CD4-positive, alpha-beta T cell treated with Interleukin-10 for 1 hour (primary cell): ENCODE data around the gene ORM1.

Source experiments
- DNase-seq: peaks from one replicate; pipeline ENCODE4 v3.0.0-alpha.2; 2020

Gene ORM1

GRCh38 chr9:114367772-114368569, 45.1 kb downstream of the ORM1 start:
- DNase-seq = no peak

DNA sequence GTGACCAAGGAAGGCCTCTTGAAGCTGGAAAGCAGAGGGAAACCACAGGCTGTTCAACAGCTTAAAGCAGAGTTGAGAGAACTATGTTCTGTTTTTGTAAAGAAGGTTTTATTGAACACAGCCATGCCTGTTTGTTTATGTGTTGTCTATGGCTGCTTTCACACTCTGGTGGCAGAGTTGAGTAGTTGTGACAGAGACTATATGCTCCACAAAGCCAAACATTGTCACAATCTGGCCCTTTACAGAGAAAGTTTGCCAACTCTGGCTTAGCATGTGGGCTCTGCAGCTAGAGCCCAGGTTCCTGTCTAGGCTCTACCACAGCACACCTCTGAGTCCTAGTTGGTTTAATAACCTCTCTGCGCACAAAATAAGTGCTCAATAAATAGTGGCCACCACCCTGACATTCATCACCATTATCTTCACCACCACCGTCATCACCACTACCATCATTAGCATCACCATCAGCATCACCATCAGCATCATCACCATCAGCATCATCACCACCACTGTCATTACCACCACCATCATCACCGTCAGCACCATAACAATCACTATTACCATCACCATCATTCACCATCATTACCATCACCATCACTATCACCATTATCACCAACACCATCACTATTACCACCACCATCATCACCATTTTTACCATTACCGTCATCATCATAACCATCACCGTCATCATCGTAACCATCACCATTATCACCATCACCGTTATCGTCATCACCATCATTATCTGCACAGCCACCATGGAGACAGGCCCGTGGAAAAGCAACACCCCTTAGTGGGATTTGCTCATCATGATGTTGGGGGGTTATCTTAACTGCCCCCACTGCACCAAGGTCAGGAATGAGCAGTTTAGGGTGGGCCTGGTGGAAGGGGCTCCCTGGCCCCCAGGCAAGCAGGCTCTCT, 46.6 kb downstream of the ORM1 start:
- DNase-seq = peak; percentile 55

DNA sequence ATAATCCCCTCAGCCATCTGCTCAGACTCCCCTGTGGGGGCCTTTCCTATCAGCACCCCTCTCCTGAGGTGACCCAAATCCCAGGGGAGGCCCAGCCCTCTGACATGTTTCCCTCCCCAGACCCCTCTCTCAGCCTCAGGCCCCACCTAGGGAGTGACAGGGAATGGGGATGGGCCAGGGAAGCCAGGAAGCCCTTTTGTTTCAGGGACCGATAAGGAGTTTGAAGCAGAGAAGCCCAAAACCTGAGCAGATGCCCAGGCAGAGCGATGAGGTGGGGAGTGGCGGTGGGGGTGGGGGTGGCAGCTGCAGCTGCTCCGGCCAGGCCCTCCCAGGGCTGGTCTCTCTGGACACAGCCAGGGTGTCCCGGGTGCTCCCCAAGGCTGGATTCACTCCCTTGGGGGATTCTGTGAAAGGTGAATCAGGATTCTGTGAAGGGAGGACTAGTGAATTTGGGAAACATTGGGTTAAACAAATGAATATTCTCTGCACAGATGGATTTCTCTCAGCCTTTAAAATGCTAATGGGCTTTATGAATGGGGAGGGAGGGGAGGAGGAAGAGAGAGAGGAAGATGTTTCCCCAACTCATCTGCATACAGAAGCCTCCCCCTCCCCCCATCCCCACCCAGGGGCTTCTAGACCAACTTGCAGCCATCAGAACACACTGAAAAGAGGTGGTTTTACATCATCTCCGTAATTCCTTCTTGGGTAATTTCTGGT, 47.5 kb downstream of the ORM1 start:
- DNase-seq = no peak

GRCh38 chr9:114370968-114371320, 48.0 kb downstream of the ORM1 start:
- DNase-seq = no peak

- DNase-seq = no peak
These were observed 48.5 kb downstream of the ORM1 start for GRCh38 chr9:114371343-114371944.

DNA sequence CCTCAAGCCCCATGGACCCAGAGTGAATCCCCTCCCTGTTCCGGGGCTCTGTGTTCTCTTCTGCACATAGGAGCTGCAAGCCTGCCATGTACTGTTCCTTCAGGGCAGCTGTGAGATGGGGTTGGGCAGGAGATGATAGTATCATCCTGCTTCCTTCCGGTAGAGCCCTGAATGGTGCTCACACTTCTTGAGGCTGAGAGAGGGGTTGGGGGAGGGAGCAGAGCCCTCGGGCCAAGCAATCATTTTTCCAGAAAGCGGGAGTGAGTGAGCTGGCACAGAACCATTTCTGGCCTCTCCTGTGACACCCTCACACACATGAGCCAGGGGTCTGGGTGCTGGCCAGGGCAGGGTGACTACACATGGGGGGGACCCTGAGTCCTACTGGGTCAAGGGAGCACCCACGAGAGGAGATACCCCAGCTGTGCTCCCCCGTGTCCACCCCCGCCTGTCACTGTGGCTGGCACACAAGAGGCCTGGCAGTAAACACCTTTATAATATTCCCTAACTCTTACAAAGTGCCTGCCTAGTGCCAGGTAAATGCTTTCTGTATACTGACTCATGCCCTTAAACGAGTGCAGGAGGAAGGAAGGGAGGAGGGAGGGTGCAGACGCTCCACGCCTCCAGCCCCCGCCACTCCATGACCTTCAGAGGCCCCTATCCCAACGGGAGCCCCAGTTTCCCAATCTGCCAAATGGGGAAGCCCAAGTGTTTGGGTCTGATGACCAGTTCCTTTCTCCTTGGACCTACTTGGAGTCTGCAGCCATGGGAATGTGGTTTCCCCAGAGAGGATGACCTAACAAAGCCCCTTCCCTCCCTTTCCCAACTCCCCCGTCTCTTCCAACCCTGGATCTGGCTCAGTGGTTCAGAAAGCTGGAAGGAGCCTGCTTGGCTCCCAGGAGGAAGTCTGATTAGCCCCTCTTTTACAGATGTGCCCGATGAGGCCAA, 49.3 kb downstream of the ORM1 start:
- peak; percentile 71 for DNase-seq

GRCh38 chr9:114372921-114373448, 50.1 kb downstream of the ORM1 start:
- DNase-seq = peak; percentile 88

GRCh38 chr9:114373960-114374730, 51.2 kb downstream of the ORM1 start:
- no peak for DNase-seq

GRCh38 chr9:114374936-114375335, 52.0 kb downstream of the ORM1 start:
- DNase-seq = no peak

DNA sequence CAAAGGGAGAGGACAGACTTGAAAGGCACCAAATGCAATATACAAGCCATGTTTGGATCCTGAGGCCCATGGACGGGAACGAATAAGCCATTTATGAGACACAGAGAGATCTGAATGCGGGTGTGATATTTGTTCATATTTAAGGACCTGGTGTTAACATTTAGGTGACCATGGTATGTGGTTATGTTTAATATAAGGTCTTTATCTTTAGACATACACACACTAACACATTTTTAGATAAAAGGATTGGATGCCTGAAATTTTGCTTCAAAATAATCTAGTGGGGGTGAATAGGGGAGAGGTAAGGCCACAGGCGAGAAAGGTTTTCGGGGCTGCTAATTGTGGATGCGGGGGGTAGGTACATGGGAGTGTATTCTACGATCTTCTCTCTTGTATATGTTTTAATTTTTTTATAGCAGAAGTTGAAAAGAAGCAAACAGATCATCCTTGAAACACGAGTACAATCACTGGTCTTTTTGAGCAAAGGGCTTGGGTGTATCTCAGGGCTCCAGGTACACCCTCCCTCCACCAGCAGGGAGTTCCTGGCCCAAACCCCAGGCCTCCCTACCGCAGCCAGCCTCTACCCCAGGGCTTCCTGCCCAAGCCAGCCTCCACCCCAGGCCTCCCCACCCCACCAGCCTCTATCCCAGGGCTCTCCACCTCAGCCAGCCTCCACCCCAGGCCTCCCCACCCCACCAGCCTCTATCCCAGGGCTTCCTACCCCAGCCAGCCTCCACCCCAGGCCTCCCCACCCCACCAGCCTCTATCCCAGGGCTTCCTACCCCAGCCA, 52.7 kb downstream of the ORM1 start:
- DNase-seq = no peak
